Fibroblast of lung (primary cell): ENCODE results near the gene SLIT3.

ENCODE experiments used
- CTCF ChIP-seq, 2 donors: IDR thresholded peaks in 1 of 2; conservative IDR thresholded peaks in 1 of 2; 1 replicate in 1 of 2; 2 replicates in 1 of 2; pipeline ENCODE4 v1.5.1; 2011 to 2012; ENCODE audit warnings: low read length in 2 of 2, control low read depth in 1 of 2, inconsistent platforms in 1 of 2, low read depth in 1 of 2, mild to moderate bottlenecking in 1 of 2
- EZH2 ChIP-seq: IDR thresholded peaks from 2 replicates; pipeline ENCODE4 v1.5.1; 2012; ENCODE audit warnings: low read length, control low read depth, mild to moderate bottlenecking; ENCODE audit errors: missing control alignments

GRCh38 chr5:168897387-168898122 lies 403.4 kb downstream of the SLIT3 start:
- TF ChIP-seq CTCF (conservative IDR thresholded peaks at IDR 0.05 in 1 of 2, IDR thresholded peaks at IDR 0.05 in 1 of 2; ENCODE audit: low read depth in 1 of 2, low read length in 2 of 2) (no peak), EZH2 (no peak)
